Activated CD4-positive, alpha-beta T cell treated with anti-CD3 and anti-CD28 coated beads, Interleukin-2, amount 50 U/mL, for 1 hour (primary cell): ENCODE measurements around the gene BRD4.
"Not testable (repeated sequence)": the region's sequence is repeated elsewhere in the genome, so short reads cannot be mapped to it uniquely, and the experiment has no call there.

Experiments used
- DNase-seq: peaks from one replicate; pipeline ENCODE4 v3.0.0-alpha.2; 2020

BRD4 gene

DNA sequence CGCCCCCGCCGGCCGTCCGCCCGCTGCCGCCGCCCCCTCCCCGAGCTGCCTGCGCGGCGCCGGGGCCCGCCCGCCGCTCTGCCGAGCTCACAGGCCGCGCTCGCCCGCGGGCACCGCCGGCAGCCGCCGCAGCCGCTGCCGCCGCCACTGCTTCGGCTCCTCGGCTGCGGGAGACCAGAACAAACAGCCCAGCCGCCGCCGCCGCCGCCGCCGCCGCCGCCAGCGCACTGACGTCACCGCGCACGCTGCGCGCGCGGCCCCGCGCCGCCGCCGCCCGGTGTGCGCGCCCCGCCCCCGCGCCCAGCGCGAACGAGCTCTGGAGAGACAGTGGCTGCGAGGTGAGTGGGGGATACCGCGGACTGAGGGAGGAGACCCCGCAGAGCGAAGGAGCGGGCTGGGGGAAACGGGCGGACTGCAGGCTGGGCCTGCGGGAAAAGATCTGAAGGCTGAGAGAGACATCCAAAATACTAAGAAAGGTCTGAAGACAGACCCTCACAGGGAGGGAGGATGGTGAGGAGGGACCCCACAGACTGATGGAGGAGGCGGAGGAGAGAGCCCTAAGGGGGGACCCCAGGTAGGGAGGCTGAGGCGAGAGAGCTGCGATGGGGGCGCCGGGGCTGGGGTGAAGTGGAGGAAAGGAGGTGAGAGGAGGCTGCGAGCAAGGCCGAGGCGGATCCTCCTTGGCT lies at the start of gene BRD4:
BRD4 (minus strand) TSS at position 229 of the 686 bp plus-strand sequence. CDS start 59,440 bp downstream, outside the sequence.
- DNase-seq = peak; percentile 71

DNA sequence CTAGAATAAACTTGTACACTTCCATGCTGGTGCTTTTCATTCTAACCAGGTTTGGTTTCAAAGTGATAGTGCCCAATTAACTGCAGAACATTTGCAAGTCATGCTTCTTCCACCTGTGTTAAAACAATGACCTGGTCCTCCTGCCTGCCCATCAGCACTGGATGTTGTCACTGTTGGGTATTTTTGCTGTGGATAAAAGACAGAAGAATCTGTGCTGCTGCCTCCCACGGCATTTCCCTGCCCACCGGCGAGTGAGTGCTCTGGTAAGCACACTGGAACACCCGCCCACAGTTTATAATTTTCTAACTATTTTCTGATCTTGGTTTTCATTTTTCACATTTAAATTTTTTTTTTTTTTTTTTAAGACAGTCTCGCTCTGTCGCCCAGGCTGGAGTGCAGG lies 49.5 kb upstream of the BRD4 start:
- no peak for DNase-seq

DNA sequence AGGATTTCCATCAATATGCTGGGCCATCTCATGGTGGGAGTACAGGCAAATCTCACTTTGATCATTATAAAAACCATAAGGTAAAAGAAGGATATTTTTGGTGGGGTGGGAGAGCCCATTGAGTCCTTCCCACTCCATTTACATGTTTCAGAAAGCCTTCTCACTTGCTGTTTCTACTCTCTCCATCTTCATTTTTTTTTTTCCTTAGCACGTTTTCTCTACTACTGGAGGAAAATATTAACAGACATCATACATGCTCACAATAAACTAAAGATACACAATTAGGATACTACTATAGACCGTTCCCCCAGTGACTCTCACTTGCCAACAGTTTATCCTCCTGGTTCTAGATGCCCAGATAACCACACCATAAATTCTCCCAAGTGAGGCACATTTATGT lies 49.1 kb upstream of the BRD4 start:
- DNase-seq = no peak

DNA sequence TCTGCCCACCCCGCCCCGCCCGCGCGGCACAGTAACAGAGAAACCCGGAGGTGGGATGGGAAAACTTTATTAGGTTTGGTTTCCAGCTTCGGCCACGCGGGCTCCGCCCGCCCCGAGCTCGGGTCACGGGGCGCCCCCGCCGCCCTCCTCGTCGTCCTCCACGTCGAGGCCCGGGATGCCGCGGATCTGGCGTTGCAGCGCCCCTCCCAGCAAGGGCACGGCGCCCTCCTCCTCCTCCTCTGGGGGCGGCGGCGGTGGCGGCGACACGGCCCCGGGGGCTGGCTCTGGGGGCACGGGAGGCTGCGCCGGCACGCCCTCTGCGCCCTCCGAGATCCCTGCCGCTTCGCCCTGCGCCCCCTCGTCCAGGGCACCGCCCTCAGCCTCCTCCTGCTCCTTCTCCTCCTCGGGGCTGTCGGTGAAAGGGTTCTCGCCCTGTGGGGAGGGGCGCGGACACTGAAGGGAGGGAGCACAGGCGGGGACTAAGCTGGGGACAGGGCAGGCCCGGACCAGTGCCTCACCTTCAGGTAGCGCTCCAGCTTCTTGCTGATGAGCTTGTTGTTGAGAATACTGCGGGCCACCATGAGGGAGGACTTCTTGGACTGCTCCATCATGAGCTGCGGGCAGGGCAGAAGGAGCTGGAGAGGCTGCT lies 47.8 kb upstream of the BRD4 start:
- no peak for DNase-seq

DNA sequence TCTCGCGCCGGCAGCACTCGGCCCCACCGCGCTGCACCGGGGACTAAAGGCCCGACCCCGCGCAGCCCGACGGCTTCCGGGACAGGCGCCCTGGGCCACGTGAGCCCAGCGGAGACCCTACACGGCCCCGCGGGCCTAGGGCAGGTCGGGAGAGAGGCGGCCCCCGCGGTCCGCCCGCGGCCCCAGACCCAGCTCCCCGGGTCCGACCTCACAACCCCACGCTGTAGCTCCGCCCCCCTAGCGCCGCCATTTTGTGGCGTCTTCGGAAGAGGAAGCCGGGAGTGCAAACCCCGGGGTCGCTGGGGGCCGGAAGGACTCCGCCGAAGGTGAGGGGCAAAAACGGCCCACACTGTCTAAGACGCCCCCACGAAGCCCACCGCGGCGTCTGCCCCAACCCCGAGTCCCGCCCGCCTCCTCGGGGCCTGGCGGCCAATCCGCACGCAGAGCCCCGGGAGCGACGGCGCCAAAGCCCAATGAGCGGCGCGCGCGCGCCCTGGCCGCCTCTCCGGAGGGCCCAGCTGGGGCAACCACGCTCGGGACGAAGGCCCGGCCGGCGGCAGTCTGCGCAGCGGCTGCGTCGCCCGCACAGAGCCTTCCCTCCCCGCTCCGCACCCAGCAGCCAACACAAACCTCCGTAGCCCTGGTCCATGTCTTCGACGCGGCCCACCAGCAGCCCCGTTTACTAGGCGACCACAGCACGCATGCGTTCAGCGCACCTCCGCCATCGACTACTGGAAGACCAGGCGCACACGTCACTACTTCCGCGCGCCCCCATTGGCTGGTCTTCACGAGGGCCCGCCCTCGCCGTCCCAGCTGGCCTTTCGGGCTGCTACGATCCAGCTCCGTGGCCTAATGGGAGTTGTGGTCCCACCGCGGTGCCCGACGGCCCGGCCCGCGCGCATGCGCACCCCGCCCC lies 47.0 kb upstream of the BRD4 start, which contains the start of gene AKAP8:
AKAP8 (minus strand) TSS at position 705 of the 916 bp plus-strand sequence; CDS start at position 649, 56 bp downstream.
- peak; percentile 97 for DNase-seq

DNA sequence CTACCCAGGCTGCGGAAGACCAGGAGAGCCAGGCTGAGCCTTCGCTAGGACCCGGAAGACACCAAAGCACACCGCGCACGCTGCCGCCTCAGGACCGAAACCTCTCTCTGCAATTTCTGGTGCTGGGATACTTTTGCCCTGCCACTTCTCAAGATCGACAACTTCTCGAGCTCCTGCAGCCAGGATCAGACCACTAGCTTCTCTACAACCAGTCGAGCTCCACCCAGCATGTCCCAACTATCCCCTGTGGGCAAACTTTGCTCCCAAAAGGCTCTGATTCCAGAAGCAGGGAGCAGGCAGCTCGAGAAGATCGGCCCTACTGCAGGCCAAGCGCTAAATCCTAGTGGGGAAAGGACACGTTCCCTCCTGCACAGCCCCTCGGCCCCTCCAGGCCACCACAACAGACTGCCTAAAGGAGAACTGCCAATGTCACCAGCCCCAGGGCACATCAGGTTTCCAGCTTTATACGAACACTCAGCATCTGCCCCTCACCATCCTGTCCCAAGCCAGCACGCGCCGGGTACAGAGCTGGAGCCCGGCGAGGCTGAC lies 46.3 kb upstream of the BRD4 start:
- peak; percentile 39 for DNase-seq

DNA sequence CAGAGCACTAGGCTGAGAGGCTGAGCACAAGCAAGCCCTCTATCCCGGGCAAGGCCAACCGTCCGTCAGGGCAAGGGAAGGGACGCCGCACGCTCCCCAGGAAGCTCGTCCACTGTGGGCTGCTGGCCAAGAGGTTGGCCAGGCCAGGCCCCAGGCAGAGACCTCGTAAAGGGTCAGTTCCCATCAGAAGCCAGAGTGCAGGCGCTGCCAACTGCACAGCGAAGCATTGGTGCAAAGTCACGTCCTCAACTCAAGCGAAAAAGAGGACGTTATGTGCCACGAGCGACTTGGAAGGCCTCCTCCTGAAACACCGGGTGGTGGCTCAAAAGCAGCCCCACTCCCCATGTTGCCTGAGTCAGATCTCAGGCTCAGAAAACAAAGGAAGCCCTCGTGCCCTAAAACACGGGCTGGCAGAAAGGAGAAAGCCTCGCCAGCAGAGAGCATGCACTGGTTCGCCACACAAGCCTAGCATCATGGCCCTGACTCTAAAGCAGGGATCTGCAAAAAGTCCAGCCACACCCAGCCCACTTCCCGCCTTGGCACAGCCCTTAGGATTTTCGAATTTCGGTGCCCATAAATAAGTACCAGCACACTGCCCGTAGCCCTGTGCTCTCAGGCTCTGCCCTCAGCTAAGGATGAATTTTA lies 42.6 kb upstream of the BRD4 start:
- DNase-seq = no peak

DNA sequence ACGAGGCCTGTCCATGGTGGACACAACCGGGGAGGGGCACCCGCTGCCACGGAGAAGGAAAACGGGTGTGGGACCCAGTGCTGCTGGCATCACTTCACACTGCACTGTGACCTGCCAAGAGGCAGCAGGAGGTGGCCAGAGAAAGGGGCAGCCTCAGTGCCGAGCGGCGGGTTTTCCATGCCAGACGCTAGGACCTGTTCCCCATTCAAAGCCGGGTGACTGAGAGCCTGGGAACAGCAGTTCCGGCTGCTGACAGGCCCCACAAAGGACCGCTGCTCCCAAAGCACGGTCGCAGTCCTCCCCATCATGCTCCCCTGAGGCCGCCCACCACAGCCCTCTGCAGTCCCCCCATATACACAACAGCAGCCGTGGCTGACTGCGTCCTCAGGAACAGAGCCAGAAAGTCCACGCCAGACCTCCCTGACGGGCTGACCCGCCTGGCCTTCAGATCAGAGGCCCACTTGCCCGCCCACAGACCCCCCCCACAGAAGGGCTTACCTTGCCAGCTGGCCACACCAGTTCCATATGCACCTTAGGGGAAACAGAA lies 41.8 kb upstream of the BRD4 start:
- no peak for DNase-seq

DNA sequence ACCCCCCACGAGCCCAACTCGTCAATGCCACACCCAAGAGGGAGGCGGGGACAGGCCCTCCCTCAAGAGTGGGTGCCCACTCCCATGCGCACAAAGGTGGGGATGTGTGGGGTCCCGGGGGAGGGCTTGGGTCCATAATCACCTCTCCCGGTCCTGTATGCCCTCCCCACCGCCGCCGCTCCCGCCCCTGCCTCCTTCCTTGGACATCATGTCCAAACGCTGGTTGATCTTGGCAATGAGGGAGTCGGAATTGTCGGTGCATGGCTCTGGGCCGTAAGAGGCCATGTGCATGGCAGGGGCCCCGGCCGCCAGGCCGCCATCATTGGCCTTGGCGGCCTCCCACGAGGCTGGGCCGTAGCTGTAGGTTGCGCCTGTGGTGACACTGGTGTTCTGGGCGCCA lies 41.3 kb upstream of the BRD4 start:
- no peak for DNase-seq

DNA sequence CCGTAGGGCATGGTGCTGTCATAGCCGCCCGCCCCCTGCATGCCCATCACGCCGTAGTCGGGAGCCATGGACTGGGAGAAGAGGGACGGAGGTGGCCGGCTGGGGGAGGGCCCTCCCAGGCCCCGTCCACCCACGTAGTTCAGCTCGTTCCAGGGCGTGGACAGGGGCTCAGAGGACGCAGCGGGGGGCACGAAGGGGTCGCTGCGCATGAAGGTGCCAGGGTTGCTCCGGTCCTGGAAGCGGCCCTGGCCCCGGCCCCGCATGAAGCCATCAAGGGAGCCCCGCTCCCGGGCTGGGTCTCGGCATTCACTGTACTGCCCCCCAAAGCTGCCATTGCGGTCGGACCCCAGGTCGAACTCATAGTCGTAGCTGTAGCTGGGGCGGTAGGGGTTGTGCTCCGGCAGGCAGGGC lies 40.6 kb upstream of the BRD4 start:
- DNase-seq = no peak

DNA sequence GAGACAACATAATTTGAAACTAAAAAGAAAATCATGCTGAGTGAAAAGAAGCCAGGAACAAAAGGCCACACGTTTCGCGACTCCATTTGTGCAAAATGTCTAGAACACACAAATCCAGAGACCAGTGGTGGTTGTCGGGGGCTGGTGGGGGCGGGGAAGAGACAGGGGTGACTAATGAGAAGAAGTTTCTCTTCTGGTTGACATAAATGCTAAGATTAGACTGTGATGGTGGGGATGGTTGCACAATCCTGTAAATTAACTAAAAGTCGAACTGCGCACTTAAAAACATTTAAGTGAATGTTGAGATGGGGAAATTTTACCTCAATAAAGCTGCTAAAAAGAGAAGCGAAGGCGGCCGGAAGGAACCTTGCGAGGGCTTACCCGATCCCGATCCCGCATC lies 40.1 kb upstream of the BRD4 start:
- no peak for DNase-seq

DNA sequence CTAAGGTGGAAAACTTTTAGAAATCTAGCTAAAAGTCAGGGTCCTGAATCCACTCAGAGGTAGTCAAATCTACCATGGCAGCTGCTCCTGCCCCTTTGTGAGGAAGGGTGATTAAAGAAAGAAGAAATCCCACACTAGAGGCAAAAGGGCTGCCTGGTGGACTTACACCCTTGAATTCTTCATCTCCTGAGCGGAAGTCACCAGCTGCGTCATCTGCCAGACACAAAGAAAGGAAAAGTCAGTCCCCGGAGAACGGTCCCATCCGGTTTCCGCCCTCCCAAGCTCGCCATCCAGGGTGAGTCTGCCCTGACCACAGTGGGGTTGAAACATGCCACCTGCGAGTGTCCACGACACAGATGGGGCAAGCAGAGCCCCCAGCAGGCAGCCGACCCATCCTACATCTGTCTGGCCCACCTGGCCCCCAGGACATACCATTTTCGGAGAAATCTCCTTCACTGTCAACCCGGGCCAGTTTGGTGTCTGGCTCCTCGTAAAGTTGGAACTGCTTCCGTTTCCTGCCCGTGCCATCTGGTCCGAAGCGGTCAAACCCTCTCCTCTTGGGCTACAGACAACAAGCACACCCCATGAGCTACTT lies 39.5 kb upstream of the BRD4 start:
- DNase-seq = no peak

DNA sequence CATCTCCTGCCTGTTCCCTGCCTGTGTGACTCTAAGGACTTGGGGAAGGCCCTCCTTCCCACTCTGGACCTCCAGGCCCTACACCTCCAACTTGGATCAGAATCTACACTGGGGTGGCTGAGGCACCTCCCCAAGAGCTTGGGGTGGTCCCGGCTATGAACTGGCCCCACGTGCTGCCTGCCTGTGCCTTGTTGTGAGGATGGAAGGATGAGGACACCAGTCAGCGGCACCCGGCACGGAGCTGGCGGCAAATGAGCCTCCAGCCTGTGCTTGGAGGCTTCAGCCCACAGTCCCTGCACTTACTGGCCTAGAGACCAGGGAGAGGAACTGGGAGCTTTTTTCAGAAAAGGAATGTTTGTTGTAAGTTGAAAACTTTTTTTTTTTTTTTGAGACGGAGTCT lies 38.8 kb upstream of the BRD4 start:
- DNase-seq = no peak

DNA sequence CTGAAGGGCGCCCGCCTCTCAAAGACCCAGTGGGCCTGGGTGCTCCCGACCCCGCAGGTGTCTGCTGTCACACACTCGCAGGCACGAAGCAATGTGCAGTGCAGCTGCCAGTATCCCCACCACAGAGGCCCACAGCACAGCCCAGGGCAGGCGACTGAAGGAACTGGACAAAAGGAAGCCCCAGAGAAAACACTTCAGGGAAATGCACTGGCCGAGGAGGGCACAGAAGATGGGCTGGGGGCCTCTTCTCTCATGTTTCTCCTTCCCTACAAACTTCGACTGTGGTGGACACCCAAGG lies 37.2 kb upstream of the BRD4 start:
- no peak for DNase-seq

DNA sequence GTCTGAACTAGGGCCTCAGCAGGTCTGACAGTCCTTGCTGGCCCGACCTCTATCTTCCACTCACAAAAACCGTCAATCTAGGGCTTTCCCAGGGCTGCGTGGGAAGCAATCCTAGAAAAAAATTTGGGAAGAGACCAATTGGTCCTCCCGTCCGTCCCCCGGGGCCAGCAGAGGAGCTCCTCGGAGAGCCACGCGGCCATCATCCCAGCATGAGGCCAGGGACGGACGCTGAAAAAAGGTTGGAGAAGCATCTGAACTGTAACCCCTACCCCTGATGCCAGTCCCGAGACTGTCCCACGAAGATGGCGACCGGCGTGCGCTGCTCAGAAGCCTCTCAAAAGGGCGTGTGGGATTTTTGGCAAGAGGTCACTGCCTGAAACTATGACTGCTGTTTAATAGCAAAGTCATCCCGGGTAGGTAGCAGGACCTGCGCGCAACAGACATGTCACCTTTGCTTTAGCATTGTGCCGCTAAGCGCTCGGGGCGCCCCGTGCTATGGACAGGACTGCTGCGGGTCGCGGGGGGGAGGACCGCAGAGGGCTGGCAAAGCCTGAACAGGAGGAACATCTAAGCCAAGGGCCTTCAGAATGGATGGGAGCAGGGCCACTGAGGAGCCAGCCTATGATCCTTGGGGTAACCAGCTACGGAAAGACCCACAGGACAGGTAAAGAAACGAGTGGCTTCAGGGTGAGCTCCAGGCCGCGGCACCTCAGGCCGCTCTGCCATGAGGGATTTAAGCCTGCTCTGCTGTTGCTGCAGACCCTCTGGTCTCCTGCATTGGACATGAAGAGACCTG lies 36.7 kb upstream of the BRD4 start:
- no peak for DNase-seq

DNA sequence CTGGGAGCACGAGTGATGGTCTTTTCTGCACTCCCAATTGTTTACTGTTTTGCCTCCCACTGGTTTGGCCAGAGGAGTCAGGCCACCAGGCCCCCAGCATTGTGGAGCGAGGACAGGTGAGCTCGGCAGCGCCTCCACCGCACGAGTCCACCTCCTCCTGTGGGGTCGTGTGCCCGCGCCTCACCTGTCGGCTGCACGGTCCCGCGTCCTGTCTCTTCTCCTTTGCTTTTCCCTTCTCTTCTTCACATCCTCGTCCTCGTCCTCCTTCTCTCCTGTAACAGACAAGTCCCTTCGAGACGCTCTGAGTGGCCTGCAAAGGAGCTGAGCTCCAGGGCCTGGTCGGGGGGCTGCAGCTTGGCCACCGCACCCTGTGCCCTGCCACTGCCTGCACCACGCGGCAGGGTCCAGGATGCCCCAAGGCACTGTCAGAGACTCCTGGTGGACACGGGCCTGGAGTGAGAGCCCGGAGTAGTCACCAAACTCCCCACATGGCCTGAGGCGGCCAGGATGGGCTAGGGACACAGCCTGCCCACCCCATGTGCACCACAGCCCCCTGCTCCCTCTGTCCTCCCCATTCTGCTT lies 35.8 kb upstream of the BRD4 start:
- no peak for DNase-seq

DNA sequence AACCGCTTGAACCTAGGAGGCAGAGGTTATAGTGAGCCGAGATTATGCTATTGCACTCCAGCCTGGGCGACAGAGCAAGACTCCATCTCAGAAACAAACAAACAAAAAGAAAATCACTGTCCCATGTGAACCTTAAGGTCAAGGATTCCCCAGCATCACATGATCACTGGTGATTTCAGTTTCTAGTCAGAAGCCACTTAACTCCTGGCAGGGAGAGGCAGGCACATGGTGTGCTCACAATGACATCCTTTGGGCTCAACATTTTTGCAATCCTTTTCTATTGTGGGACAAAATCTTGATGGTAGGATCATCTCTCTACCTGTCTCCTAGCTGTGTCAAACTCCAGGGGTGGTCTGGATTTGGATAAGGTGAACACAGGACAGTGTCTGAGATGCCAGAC lies 35.1 kb upstream of the BRD4 start:
- DNase-seq = no peak

DNA sequence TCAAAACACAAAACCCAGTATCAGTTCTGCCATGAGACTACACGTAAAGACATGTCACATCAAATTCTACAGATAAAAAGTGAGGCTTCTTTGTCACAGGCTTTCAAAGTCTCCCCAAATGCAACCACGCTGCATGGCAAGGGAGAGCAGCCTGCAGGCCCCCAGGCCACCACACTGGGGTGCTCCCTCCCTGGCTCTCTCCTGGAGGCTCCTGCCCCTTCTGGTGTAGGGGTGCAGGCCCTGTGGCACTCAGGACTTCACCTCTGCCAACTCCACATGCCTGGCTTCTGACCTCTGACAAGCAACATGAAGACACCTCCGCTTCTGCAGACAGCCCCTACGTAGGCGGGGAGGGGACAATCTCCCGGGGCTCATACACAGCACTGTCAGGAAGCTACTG lies 32.9 kb upstream of the BRD4 start:
- no peak for DNase-seq

DNA sequence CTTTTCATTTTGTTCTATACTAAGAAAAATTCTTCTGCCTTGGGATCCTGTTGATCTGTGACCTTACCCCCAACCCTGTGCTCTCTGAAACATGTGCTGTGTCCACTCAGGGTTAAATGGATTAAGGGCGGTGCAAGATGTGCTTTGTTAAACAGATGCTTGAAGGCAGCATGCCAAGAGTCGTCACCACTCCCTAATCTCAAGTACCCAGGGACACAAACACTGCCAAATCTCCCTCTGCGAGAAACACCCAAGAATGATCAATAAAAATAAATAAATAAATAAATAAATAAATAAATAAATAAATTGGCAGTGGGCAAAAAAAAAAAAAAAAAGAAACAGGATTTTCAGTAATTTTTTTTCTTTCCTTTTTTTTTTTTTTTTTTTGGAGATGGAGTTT lies 31.5 kb upstream of the BRD4 start:
- DNase-seq = not testable (repeated sequence)

DNA sequence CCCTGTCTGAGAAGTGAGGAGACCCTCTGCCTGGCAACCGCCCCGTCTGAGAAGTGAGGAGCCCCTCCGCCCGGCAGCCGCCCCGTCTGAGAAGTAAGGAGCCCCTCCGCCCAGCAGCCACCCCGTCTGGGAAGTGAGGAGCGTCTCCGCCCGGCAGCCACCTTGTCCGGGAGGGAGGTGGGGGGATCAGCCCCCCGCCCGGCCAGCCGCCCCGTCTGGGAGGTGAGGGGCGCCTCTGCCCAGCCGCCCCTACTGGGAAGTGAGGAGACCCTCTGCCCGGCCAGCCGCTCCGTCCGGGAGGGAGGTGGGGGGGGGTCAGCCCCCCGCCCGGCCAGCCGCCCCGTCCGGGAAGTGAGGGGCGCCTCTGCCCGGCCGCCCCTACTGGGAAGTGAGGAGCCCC lies 30.7 kb upstream of the BRD4 start:
- not testable (repeated sequence) for DNase-seq

DNA sequence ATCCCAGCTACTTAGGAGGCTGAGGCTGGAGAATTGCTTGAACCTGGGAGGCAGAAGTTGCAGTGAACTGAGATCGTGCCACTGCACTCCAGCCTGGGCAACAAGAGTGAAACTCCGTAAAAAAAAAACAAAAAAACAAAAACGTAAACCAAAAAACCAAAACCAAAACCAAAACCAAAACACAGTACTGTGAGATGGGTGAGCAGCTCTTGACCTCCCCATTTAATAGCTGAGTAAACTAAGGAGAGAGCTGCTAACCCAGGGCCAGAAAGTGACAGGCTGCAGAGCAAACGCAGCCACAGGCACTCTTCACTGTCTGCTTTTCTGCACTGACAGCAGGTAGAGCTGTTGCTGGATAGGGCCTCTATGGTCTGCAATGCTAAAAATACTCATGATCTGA lies 27.7 kb upstream of the BRD4 start:
- not testable (repeated sequence) for DNase-seq
